Measurements from ENCODE around the gene KLRG1.

The KLRG1 gene

DNA sequence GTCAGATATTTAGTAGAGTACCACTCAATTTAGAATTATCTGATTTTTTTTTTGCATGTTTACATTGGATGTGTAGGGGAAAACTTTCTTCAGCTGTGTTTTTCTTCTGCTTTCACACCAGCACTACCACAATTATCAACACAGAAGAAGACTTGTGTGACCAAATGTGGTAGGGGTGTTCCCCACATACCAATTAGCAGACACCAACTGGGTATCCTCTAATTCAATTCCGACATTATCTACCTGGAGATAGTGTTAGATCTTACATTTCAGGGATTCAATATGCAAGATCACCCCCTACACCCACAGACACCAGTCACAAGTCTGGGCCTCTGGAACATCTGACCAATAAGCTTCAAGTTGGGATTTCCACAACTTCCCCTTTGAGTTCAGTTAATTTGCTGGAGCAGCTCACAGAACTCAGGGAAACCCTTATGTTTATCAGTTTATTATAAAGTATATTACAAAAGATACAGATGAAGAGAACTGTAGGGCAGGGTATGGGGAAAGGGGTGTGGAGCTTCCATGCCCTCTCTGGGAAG is 4.1 kb upstream of the KLRG1 start:
- no peak for DNase-seq (ENCODE audit: low read depth in 2 of 2)

DNA sequence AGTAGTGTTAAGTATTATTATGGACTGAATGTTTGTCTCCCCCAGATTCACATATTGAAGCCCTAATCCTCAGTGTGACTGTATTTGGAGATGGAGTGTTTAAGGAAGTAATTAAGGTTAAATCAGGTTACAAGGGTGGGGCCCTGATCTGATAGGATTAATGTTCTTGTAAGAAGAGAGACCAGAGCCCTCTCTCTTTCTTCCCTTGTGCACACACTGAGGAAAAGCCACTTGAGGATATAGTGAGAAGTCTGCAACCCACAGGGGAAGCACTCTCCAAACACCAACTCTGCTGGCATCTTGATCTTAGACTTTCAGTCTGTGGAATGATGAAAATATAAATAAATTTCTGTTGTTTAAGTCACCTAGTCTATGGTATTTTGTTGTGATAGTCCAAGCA is 2.2 kb upstream of the KLRG1 start:
- no peak for DNase-seq (ENCODE audit: low read depth in 2 of 2)

DNA sequence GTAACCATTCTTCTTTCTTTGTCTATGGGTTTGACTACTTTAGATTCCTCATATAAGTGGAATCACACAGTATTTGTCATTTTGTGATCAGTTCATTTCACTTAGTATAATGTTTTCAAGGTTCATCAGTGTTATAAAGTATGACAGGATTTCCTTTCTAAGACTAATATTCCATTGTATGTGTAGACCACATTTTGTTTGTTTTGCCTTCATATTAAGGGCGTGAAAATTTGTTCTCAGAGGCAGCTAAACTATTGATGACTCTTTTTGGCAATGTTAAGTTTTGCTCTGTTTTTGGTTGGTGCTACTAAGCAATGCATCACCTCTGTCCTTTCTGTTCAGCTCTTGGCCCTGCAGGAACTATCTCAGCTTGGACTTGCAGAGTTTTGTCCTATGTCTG is 1.7 kb upstream of the KLRG1 start:
- no peak for DNase-seq (ENCODE audit: low read depth in 2 of 2)

DNA sequence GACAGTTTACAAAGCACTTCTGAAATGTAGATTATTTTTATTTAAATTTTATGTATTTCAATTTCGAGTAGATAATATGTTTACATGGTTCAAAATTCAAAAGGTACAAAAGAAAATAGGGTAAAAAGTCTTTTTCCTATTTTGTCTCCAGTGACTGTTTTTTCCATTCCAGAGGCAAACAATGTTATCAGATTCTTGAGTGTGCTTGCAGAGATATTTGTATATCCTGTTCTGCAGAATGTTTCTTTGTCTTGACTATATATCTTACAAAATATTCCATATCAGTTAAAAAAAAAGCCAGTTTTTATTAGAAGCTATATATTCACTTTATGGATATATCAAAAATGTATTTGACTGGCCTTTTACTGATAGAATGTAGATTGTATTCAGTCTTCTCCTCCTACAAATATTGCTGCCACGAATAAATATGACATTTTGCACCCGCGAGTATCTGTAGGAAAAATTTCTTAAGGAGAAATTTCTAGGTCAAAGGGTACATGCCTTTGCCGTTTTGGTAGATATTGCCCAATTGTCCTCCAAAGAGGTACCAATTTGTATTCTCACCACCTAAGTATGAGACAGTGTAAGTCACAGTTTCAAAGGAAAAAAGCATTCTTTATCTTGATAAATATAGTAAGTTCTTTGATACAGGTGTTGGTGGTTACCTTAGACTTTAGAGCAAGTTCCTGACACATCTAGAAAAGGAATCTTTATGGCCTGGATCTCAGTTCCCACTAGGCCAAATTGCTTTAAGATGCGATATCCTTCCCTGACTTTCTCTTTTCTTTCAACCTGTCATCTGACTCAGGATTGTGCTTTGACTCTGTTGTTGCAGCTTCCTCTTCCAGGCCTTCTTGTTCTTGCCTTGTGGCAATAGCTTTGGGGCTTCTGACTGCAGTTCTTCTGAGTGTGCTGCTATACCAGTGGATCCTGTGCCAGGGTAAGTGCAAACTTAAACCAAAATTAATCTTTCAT is 2.3 kb downstream of the KLRG1 start:
- DNase-seq (ENCODE audit: low read depth in 2 of 2) = no peak

DNA sequence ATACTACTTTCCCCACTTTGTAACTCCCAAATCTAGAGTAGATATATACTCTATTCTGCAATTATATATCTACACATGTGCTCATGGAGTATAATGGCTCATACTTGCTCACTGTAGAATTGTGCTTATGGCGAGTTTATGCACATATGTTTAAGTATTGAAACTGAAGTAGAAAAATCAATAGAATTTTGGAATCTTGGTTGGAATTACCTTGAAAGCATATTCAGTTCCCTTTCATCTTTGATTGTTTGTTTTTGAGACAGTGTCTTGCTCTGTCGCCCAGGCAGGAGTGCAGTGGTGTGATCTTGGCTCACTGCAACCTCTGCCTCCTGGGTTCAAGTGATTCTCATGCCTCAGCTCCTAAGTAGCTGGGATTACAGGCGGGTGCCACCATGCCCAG is 4.5 kb downstream of the KLRG1 start:
- no peak for DNase-seq (ENCODE audit: low read depth in 2 of 2)

DNA sequence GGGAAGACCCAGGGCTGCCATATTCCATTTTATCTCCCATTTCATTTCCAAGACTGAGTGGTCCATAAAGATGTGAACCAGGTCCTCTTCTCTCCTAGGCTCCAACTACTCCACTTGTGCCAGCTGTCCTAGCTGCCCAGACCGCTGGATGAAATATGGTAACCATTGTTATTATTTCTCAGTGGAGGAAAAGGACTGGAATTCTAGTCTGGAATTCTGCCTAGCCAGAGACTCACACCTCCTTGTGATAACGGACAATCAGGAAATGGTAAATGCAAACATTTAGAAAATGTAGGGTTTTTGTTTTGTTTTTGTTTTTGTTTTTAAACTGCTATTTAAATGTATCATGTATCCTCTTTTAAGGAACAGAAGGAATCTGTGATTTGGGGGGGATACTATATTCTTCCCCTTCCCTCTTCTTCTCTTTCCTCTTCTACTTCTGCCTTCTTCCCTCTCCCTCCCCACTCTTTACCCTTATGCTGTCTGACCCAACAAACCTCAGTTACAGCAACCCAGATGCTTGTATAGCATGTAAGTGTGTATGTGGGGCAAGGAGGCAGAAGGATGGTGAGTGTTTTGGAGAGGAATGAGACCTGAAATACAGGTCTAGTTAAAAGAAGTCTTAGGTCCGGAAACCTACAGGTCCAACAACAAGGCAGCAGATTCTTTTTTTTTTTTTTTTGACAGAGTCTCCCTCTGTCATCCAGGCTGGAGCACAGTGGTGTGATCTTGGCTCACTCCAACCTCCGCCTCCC is 5.9 kb downstream of the KLRG1 start:
- DNase-seq (ENCODE audit: low read depth in 2 of 2) = no peak

DNA sequence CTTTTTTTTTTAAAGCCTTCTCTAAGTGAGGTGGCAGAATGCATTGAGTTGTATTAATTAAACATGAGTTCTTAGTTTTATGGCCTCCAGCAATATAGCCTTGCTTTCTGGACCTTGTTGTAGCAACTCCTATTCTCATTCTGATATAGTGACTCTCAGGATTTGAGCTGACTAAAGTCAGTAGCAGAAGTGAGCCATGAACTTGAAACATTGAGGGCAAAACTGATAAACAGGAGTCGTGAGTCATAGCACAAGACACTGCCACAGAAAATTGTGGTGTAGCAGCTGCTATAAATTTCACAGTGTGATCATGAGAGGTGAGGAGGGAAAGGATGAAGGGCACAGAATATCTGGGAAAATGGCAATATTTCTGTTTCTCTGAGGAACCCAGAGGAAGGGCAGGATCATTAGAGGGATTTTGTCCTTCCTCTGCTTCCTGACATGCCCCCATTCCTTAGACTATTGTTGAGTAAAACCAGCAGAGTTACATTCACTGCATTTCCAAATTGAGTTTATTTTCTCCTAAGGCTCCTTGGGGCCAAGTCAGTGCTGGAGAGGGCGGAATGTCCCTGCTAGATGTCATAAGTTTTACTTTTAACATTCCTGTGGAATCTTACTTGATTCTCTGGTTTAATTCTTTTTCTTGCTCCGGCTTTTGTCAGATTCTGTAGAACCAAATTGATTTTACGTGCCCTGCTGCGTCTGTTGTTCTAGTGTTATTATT is 7.5 kb downstream of the KLRG1 start:
- DNase-seq (ENCODE audit: low read depth in 2 of 2) = no peak

DNA sequence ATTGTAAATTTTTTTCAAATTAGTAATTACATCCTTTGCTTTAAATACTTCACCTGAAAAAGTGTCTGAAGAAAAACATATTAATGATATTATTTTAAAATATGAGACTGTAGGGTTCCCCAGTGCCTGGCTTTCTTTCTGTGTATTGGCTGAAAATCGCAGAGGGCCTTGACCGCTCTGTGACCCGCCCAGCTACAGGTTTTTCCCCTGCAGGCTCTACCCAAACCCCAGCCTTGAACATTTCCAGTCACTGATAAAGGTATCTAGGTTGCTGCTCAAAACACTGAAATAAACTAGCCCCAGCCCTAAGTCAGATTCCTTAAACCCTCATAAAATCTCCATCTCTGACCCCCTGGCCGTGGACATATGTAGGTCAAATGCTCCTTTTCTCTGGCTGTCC is 11.9 kb downstream of the KLRG1 start:
- DNase-seq (ENCODE audit: low read depth in 2 of 2) = no peak

DNA sequence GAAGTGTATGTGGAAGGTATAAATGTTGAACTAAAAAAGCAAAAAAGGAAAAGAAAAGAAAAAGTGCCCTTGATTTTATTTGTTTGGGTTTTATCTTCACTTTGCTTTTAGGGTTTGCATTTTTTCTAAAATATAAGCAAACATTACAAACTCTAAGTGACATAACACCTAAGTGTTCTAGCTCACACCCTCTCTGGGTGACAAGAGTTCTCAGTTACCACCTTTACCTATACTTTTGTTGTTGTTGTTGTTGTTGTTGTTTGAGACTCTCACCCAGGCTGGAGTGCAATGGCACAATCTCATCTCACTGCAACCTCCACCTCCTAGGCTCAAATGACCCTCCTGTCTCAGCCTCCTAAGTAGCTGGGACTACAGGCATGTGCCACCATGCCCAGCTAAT is 13.0 kb downstream of the KLRG1 start:
- no peak for DNase-seq (ENCODE audit: low read depth in 2 of 2)

DNA sequence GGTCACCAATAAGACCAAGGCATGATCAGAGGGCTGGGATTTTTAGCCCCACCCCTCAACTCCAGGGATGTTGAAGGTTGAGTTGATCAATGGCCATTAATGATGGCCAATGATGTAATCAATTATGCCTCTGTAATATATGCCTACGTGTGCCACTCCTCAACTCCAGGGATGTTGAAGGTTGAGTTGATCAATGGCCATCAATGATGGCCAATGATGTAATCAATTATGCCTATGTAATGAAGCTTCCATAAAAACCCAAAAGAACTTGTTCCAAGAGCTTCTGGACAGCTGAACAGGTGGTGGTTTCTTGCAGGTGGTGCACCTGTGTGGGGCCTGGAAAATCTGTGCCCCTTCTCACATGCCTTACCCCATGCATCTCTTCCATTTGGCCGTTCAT is 33.2 kb downstream of the KLRG1 start:
- DNase-seq (ENCODE audit: low read depth in 2 of 2) = no peak

DNA sequence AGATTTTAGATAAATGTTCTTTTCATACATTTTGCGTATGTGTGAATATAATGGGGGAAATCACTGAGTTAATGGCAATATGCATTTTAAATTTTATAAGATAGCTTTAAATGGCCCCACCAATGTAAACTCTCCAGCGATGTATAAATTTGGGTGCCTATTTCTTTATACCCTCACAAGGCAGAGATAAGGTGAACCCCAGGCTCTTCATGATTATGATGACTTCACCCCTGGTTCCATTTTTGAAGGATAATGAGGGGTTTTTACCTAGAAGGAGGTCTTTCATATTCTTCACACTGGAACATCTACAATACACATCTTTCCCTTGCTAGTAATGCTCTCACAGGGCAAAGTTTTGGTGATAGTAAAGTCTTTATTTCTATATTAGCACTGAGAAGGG is 35.2 kb downstream of the KLRG1 start:
- no peak for DNase-seq (ENCODE audit: low read depth in 2 of 2)

DNA sequence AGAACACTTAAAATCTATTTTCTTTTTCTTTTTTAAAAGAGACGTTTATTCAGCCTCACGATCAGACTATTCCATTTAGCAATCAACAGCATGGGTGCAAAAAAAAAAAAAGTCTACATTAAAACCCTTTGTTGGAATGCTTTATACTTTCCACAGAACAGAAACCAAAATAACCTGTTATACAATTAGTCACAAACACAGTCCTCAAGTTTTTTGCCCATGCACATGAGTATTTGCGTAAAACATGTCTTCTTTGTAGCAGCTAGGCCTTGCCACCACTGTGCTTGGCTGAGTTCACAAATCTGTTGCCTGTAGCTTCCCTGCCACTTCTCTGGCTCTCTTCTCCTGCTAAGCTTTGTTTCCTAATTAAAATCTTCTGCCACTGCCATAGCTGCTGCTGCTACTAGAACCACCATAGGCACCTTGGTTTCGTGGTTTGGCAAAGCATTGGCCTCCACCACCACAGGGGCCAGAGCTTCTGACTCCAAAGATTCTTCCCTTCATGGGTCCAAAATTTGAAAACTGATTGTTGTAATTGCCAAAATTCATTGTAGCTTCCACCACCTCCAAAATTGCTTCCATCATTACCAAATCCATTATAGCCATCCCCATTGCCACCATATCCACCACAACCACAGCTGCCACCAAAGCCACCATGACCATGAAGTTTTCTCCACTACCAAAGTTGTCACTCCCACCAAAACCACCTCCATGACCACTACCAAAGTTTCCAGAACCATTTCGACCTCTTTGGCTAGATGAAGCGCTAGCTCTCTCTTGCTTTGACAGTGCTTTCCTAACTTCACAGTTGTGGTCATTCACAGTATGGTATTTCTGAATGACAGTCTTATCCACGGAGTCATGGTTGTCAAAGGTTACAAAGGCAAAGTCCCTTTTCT is 38.1 kb downstream of the KLRG1 start:
- no peak for DNase-seq (ENCODE audit: low read depth in 2 of 2)

DNA sequence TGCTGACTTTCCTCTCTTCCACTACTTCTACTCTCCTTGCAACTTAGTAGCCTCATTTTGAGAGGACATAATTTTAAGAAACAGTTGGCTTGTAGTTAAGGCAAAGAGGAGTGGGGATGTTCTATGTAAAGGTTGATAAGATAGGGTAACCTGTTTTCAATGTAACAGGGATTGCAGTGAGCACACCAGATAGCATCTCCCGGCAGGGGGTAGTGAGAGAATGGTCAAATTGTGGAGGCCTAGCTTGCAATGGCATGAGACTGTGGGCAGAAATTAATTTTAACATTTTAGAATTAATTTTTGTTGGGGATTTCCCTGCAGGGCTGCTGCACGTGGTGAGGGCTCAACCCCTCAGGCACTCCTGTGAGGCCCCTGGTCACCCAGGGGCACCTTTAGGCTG is 41.4 kb downstream of the KLRG1 start:
- no peak for DNase-seq (ENCODE audit: low read depth in 2 of 2)

DNA sequence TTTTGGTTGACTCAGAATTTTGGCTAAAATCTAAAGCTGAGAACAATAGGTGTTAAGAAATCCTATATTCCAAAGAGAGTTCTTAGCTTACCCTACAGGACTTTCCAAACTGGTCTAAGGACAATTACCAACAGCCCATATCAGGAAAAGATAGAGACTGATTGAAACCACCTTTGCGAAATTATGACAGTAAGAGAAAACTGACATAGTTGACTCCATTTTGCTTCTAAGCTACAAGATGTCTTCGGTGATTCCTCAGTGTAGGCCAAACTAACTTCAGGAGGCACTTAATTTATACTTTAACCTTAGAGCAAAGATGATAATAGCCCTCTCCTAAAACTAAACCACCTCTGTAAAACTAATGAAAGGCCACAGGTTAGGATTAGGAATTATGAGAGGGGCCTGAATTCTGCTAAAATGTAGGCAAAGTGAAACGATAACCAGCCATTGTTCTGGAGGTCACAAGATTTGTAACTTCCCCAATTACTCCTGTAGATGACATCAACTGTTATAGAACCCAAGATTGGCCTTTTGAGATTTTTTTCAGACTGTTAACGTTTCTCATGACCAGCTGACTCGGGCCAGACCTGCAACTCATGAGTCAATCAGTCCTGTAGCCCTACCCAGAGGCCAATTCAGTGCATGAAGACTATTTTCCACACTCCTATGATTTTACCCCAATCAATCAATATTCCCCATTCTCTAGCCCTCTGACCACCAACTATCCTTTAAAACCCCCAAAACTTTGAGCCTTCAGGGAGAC is 43.0 kb downstream of the KLRG1 start:
- DNase-seq (ENCODE audit: low read depth in 2 of 2) = no peak

DNA sequence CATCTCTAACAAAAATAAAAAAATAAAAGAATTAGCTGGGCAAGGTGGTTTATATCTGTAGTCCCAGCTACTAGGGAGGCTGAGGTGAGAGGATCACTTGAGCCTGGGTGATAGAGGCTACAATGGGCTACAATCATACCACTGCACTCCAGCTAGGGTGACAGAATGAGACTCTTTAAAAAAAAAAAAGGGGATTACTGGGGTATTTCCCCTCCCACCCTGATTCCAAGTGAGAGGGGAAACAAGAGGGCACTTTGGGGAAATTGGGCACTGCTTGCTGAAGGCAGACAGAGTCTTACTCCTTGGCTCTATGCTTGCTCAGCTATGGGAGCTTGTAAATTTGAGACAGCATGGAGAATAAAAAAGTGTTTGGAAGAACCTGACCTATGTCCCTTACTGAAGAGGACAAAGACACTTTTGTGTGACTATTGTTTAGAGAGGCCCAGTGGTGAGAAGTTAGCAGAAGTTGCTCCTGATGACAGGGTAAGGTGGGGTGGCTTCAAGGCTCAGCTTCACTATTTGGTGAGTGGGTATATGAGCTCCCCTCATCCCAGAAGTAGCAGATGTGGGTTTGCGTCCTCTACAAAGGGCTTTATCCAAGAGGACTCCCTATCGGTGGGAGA is 44.0 kb downstream of the KLRG1 start:
- no peak for DNase-seq (ENCODE audit: low read depth in 2 of 2)

DNA sequence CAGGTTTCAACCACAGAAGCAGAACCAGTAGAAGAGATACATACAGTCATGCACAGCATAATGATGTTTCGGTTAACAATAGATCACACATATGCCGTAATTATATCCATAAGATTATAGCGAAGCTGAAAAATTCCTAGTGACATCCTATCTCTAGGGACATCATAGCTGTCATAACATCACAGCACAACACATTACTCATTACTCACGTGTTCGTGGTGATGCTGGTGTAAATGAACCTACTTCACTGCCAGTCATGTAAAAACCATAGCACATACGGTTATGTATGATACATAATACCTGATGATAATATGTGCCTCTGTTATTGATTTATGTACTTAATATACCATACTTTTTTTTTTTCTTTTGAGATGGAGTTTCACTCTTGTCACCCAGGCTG is 44.7 kb downstream of the KLRG1 start:
- DNase-seq (ENCODE audit: low read depth in 2 of 2) = no peak

DNA sequence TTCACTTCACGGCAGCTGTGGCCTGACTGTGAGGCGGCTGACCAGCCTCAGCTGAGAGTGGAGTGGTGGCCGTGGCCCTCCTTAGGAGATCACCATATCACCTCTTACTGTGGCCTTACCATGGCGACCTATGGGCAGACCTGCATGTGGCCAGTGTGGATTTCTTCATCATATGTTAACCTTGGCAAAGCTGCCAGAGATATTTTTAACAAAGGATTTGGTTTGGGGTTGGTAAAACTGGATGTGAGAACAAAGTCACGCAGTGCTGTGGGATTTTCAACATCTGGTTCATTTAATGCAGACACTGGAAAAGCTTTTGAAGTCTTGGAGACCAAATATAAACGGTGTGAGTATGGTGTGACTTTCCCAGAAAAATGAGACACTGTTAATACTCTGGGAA is 46.9 kb downstream of the KLRG1 start:
- DNase-seq (ENCODE audit: low read depth in 2 of 2) = no peak

DNA sequence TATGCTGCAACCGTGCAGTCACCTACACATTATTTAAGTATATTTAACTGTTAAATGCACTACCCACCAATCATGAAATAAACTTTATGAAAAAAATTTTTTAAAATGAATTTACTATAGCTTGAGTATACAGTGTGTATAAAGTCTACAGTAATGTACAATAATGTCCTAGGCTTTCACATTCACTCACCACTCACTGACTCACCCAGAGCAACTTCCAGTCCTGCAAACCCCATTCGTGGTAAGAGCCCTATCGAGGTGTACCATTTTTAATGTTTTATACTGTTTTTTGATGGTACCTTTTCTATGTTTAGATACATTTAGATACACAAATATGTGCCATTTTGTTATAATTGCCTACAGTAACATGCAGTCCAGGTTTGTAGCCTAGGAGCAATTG is 48.1 kb downstream of the KLRG1 start:
- no peak for DNase-seq (ENCODE audit: low read depth in 2 of 2)

DNA sequence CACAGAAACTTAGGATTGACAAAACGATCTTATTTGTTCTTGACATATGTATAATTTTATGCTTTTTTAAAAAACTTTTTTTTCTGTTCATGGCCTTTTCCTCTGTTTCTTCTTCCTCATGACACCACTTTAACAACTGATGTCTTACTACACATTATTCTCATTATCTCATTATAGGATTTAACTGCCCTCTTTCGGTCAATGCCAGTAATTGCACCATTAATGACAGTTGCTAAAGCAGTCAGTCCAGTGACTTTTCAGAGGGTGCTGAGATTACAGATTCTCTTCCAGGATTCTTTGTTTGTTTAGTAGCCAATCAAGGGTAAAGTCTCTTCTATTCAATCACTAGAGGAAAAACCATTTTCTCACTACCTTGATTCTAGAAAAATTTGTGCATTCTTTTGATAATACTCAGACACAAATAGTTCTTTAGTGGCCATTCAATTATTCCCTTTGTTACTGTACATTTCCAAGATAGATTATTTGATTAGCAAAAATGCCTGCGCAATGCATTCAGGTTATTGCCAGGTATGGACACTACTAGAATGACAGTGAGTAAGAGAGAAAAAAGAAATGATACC is 50.1 kb downstream of the KLRG1 start:
- DNase-seq (ENCODE audit: low read depth in 2 of 2) = no peak

Measured in stimulated activated CD8-positive, alpha-beta memory T cell treated with anti-CD3 and anti-CD28 coated beads, Interleukin-15, amount 100 ng/mL, for 4 hours (primary cell).